Psoas muscle (tissue), 8 donors: Measurements from ENCODE around the gene DIP2C. TPM values are rescaled to one million over a fixed set of nuclear protein-coding genes. Genes with fewer than 3 reads are reported as not detected.

Source experiments
- ATAC-seq, 4 donors: fragments of 200-7000 bp; cut with Tn5 transposase; one replicate each; pipeline ENCODE4 v1.9.1; 2020; ENCODE audit warnings: moderate library complexity in 3 of 4, mild to moderate bottlenecking in 2 of 4
- DNase-seq, 2 donors: peaks; one replicate each; pipeline ENCODE4 v3.0.0-alpha.2; 2020
- H3K27ac ChIP-seq: fragments of 200-600 bp; one replicate; pipeline ENCODE4 v1.8.0; 2022
- H3K27me3 ChIP-seq, 3 donors: fragments of 200-600 bp in 1 of 3; one replicate each; pipeline versions ENCODE4 v1.6.1 to v1.8.0; 2013 to 2022; ENCODE audit warnings: low read length in 2 of 3, mild to moderate bottlenecking in 2 of 3, moderate library complexity in 1 of 3; ENCODE audit not compliant: insufficient read depth in 3 of 3
- H3K36me3 ChIP-seq, 2 donors: fragments of 200-600 bp in 1 of 2; one replicate each; pipeline versions ENCODE4 v1.6.1 to v1.8.0; 2013 to 2022; ENCODE audit warnings: low read depth in 1 of 2, mild to moderate bottlenecking in 1 of 2, moderate library complexity in 1 of 2; ENCODE audit not compliant: insufficient read depth in 1 of 2
- H3K4me1 ChIP-seq: fragments of 200-600 bp; one replicate; pipeline ENCODE4 v1.8.0; 2022
- H3K4me3 ChIP-seq: fragments of 200-600 bp; one replicate; pipeline ENCODE4 v1.8.0; 2022; ENCODE audit warnings: mild to moderate bottlenecking
- H3K9me3 ChIP-seq: fragments of 200-600 bp; one replicate; pipeline ENCODE4 v1.8.0; 2022
- WGBS, 3 donors: extraction: QIAGEN DNeasy Blood & Tissue Kit; methylation state at CpG; one replicate each; pipeline versions ENCODE4 v1.1.6 to v1.1.7; 2013; 5-methylcytosine and 5-hydroxymethylcytosine counted together
- intact Hi-C, 2 donors: fragments of 100-400 bp; cut with DNase I; formaldehyde crosslinking; loops; one replicate each; pipeline versions ENCODE4 v1.11.0 to v1.14.2; 2022
- polyA plus RNA-seq, 3 donors: library from polyadenylated mRNA; stranded (reverse); fragments of 200-250 nt; gene quantifications; one replicate each; pipeline ENCODE4 v1.2.3, GENCODE V29; 2013
- total RNA-seq, 4 donors: library from RNA; stranded (reverse); fragmentation: NEBNext Ultra II Directional in 2 of 4; extraction: Animal tissue kit (Norgen Biotek cat#: 25700) in 2 of 4; gene quantifications; one replicate each; pipeline versions ENCODE4 v1.2.1 to v1.2.4, GENCODE V29; 2021 to 2023
- TF ChIP-seq, protein P1 (sequence below): fragments of 200-600 bp; IDR thresholded peaks from one replicate; pipeline ENCODE4 v1.8.0; 2022; ENCODE audit warnings: antibody characterized with exemption
- donor health status: healthy with polysubstance abuse.
- donor health status: DM: no; HTN: no; CAD: no; lungs with moderate emphysema.
- donor health status: Bipolar disorder and iron deficiency.
- donor health status: healthy.
- donor health status: DM: yes; HTN: yes; CAD: no.
- donor health status: DM: no; HTN: no; CAD: no.
- donor health status: DM: no; HTN: no; CAD: no.
- donor health status: DM: yes; HTN: yes; CAD: no.

Gene DIP2C
- total and polyA plus RNA-seq, 7 donors: 7.7 to 32.0 (median 25.0) TPM

DNA sequence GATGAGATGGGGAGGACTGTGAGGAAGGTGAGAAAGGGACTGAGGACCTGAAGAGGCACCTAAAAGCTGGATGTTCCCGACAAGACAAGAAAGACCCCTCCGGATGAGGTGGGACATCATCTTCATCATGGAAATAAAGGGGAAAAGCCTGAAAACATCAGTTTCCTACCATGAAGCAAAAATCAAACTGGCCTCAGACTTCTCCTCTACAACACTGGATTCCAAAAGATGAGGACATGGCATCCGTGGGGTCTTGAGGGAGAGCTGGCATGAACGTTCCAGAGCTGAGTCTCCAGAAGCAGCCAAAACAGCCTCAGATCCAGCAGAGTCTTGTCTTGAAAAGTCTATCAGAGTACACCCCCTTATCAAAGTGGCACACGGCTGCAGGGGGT, 44.5 kb downstream of the DIP2C start:
- H3K36me3 ChIP-seq: no peaks in the 10 kb centered on the region
- no peak overlapping the region for H3K27ac ChIP-seq
- intact Hi-C loops: no loop called here
- H3K9me3 ChIP-seq: peaks cover 11% of the 10 kb centered on the region
- ATAC-seq (no peak), DNase-seq (no peak)
- no peak overlapping the region for H3K4me3 ChIP-seq
- peaks cover 3% of the 10 kb centered on the region for H3K4me1 ChIP-seq
- TF ChIP-seq, protein P1, sequence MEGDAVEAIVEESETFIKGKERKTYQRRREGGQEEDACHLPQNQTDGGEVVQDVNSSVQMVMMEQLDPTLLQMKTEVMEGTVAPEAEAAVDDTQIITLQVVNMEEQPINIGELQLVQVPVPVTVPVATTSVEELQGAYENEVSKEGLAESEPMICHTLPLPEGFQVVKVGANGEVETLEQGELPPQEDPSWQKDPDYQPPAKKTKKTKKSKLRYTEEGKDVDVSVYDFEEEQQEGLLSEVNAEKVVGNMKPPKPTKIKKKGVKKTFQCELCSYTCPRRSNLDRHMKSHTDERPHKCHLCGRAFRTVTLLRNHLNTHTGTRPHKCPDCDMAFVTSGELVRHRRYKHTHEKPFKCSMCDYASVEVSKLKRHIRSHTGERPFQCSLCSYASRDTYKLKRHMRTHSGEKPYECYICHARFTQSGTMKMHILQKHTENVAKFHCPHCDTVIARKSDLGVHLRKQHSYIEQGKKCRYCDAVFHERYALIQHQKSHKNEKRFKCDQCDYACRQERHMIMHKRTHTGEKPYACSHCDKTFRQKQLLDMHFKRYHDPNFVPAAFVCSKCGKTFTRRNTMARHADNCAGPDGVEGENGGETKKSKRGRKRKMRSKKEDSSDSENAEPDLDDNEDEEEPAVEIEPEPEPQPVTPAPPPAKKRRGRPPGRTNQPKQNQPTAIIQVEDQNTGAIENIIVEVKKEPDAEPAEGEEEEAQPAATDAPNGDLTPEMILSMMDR: no peak
- no peaks in the 10 kb centered on the region for H3K27me3 ChIP-seq
- WGBS, 3 donors: 96 to 97% (median 96%) methylated on average over 5 of the region's 5 CpGs

DNA sequence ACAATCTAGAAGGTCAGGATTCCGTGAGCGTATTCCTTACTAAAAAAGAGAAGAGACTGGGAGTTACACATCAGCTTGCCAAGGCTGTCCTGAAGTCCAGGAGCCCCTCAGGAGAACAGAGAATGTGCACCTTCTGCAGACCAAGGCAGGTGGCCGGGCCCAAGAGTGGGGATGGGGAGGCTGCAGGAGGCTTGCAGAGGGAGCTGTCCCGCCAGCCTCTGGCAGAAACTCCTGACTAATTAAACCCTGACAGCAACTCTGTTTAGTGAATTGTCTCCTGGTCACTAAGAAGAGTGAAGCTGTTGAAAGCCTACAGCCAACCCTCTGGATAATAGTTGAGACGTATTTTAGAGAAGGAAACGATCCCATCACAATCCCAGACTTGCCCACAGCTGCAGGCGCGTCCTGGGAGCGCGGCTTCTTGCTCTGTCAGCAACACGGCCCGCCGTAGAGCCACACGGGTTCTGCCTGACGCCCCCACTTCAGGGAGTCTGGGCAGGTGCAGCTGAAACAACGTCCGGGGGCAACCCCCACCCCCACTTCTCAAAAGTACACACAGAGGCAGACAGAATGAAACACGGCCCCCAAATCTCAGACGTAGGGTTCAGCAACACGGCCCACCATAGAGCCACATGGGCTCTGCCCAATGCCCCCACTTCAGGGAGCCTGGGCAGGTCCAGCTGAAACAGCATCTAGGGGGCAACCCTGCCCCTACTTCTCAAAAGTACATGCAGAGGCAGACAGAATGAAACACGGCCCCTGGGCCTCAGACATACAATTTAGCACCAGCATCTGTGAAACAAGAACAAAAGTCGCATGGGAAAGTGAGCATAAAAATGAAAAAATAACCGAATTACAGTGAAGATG, 45.2 kb downstream of the DIP2C start:
- Histone ChIP-seq H3K4me1 (no peaks in the 10 kb centered on the region), H3K36me3 (no peaks in the 10 kb centered on the region), H3K4me3 (no peak overlapping the region), H3K27me3 (no peaks in the 10 kb centered on the region), H3K9me3 (peaks cover 11% of the 10 kb centered on the region), H3K27ac (no peak overlapping the region)
- ATAC-seq (no peak), DNase-seq (no peak)
- 84 to 89% (median 87%) methylated on average over 23 of the region's 23 CpGs for WGBS, 3 donors
- TF ChIP-seq, protein P1: no peak
- intact Hi-C loops: no loop called here

DNA sequence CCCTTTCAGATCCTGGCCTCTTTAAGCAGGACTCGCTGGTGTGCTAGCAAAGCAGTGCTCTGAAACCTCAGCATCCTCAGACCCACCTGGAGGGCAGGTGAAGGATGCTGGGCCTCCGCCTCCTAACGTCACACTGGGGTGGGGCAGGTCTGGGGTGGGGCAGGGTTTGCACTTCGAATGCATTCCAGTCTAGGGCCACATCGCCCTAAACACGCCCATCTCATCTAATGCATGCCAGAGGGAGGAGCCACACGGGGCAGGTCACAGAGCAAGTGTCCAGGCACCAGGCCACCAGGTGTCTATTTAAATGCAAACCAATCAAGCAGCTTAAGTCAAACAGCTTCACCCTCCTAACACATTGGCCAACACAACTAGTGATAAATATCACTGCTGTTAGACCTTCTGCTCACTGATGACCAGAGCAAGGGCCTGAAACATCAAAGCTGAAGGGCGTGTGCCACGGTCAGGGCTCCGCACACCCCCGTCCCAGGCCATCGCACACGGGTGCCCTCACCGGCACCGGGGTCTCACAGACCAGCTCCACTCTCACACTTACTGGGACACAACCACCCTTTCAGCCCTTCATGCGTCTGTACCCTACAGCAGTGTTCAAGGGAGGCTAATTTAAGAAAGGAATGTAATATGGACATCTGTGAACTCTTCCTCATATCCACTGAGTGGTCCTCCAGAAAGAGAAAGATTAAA, 47.1 kb downstream of the DIP2C start:
- Histone ChIP-seq H3K27ac (no peak overlapping the region), H3K36me3 (no peaks in the 10 kb centered on the region), H3K9me3 (peaks cover 11% of the 10 kb centered on the region), H3K4me1 (no peaks in the 10 kb centered on the region), H3K4me3 (no peak overlapping the region), H3K27me3 (no peaks in the 10 kb centered on the region)
- ATAC-seq: peak in 1 of 4 donors; percentile 27
- TF ChIP-seq, protein P1: no peak
- intact Hi-C loops: no loop called here
- no peak for DNase-seq
- 87 to 93% (median 91%) methylated on average over 16 of the region's 16 CpGs for WGBS, 3 donors

DNA sequence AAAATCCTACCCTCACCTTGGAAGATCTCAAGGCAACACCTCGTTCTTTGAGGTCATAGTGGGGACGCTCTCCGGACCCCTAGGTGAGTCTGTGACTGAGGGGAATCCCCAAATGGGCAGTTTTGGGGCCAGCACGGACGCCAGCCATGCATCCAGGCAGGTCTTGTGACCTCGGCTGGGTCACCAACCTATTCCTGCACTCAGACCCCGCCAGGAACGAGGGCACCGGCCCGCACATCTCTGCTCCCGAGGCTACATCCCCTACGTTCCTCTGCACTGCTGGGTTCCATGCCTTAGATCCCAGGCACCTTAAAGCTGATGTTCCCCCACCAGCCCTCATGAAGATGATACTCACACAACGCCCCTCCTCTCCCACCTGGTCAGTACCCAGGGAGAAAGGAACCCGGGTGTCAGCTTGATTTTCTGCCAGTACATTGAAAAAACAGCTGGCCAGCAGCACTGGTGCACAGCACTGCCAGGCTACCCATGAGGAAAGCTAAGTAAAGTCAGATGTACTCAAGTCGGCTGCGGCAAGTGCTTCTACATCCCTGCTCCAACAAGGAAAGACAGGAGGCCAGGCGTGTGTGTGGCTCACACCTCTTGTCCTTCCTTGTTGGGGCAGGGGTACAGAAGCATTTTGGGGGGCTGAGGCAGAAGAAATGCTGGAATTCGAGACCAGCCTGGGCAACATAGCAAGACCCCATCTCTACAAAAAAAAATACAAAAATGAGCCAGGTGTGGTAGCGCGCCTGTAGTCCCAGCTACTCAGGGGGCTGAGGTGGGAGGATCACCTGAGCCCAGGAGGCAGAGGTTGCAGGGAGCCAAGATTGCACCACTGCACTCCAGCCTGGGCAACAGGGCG, 48.1 kb downstream of the DIP2C start:
- no peaks in the 10 kb centered on the region for H3K4me1 ChIP-seq
- intact Hi-C loops: no loop called here
- ATAC-seq (no peak), DNase-seq (no peak)
- H3K27ac ChIP-seq: no peak overlapping the region
- H3K9me3 ChIP-seq: peaks cover 11% of the 10 kb centered on the region
- WGBS, 3 donors: 83 to 86% (median 86%) methylated on average over 21 of the region's 21 CpGs
- no peaks in the 10 kb centered on the region for H3K27me3 ChIP-seq
- H3K4me3 ChIP-seq: no peak overlapping the region
- TF ChIP-seq, protein P1: no peak
- no peaks in the 10 kb centered on the region for H3K36me3 ChIP-seq
